Stimulated activated naive CD8-positive, alpha-beta T cell treated with anti-CD3 and anti-CD28 coated beads, Interleukin-15, amount 100 ng/mL, for 72 hours (primary cell): ENCODE results near the gene BCAM.
"Not testable (repeated sequence)": the region's sequence is repeated elsewhere in the genome, so short reads cannot be mapped to it uniquely, and the experiment has no call there.

Experiments used
- ATAC-seq: fragments of 150-1000 bp; cut with Tn5 transposase; 2 replicates; pipeline ENCODE4 v1.10.0; 2021; ENCODE audit warnings: mild to moderate bottlenecking, moderate library complexity
- DNase-seq, 2 donors: peaks; one replicate each; pipeline ENCODE4 v3.0.0; 2021 to 2022
- H3K27ac Mint-ChIP-seq, 2 donors: one replicate each; pipeline ENCODE4 v1.8.0; 2022; ENCODE audit warnings: mild to moderate bottlenecking in 2 of 2, mixed read lengths in 2 of 2, moderate library complexity in 2 of 2
- H3K27me3 Mint-ChIP-seq: one replicate; pipeline ENCODE4 v1.8.0; 2022; ENCODE audit warnings: mixed read lengths
- H3K4me1 Mint-ChIP-seq: one replicate; pipeline ENCODE4 v1.8.0; 2022; ENCODE audit warnings: mild to moderate bottlenecking, mixed read lengths
- H3K4me3 Mint-ChIP-seq, 2 donors: one replicate each; pipeline ENCODE4 v1.8.0; 2022; ENCODE audit warnings: mild to moderate bottlenecking in 2 of 2, mixed read lengths in 2 of 2, moderate library complexity in 1 of 2
- H3K9me3 Mint-ChIP-seq, 2 donors: one replicate each; pipeline ENCODE4 v1.8.0; 2022; ENCODE audit warnings: mixed read lengths in 2 of 2

Gene BCAM

GRCh38 chr19:44820648-44821609, 12.0 kb downstream of the BCAM start:
- ATAC-seq (no peak), DNase-seq (no peak)
- no peaks in the 10 kb centered on the region for H3K27me3 Mint-ChIP-seq

GRCh38 chr19:44822177-44822576, 13.3 kb downstream of the BCAM start:
- ATAC-seq (no peak), DNase-seq (no peak)
- no peak overlapping the region for H3K4me3 Mint-ChIP-seq
- H3K27ac Mint-ChIP-seq, result no peak overlapping the region
- H3K4me1 Mint-ChIP-seq, result no peaks in the 10 kb centered on the region
- no peaks in the 10 kb centered on the region for H3K9me3 Mint-ChIP-seq
- peaks cover 3% of the 10 kb centered on the region for H3K27me3 Mint-ChIP-seq

More at GRCh38 chr19:44820648-44821609, 12.0 kb downstream of the BCAM start:
- H3K4me3 Mint-ChIP-seq, result no peak overlapping the region
- H3K27ac Mint-ChIP-seq, result no peak overlapping the region
- H3K9me3 Mint-ChIP-seq, result no peaks in the 10 kb centered on the region
- no peaks in the 10 kb centered on the region for H3K4me1 Mint-ChIP-seq

GRCh38 chr19:44822670-44823372, 13.9 kb downstream of the BCAM start:
- Mint-ChIP-seq H3K27ac (peak overlapping the region; percentile 42 to 61), H3K4me1 (no peaks in the 10 kb centered on the region), H3K27me3 (peaks cover 7% of the 10 kb centered on the region), H3K4me3 (no peak overlapping the region), H3K9me3 (no peaks in the 10 kb centered on the region)
- DNase-seq (no peak), ATAC-seq (no peak)

GRCh38 chr19:44823373-44823698, 14.4 kb downstream of the BCAM start:
- Mint-ChIP-seq H3K4me1 (no peaks in the 10 kb centered on the region), H3K27me3 (peaks cover 7% of the 10 kb centered on the region), H3K4me3 (no peak overlapping the region), H3K27ac (no peak overlapping the region), H3K9me3 (no peaks in the 10 kb centered on the region)
- ATAC-seq (no peak), DNase-seq (no peak)

GRCh38 chr19:44824761-44825160, 15.9 kb downstream of the BCAM start:
- no peak overlapping the region for H3K4me3 Mint-ChIP-seq

GRCh38 chr19:44832875-44833274, 24.0 kb downstream of the BCAM start:
- not testable (repeated sequence) for H3K4me3 Mint-ChIP-seq, DNase-seq, H3K27me3 Mint-ChIP-seq, H3K9me3 Mint-ChIP-seq, H3K4me1 Mint-ChIP-seq, H3K27ac Mint-ChIP-seq, ATAC-seq

More at GRCh38 chr19:44824761-44825160, 15.9 kb downstream of the BCAM start:
- H3K9me3 Mint-ChIP-seq, result no peaks in the 10 kb centered on the region
- peaks cover 7% of the 10 kb centered on the region for H3K27me3 Mint-ChIP-seq
- H3K27ac Mint-ChIP-seq, result no peak overlapping the region
- ATAC-seq, result no peak
- no peaks in the 10 kb centered on the region for H3K4me1 Mint-ChIP-seq
- no peak for DNase-seq

GRCh38 chr19:44834399-44834798, 25.5 kb downstream of the BCAM start:
- not testable (repeated sequence) for H3K4me1 Mint-ChIP-seq, H3K27me3 Mint-ChIP-seq, DNase-seq, H3K27ac Mint-ChIP-seq, ATAC-seq, H3K4me3 Mint-ChIP-seq, H3K9me3 Mint-ChIP-seq

GRCh38 chr19:44839276-44839675, 30.4 kb downstream of the BCAM start:
- ATAC-seq (no peak), DNase-seq (no peak)
- Mint-ChIP-seq H3K27ac (no peak overlapping the region), H3K27me3 (no peaks in the 10 kb centered on the region), H3K9me3 (no peaks in the 10 kb centered on the region), H3K4me1 (peaks cover 11% of the 10 kb centered on the region), H3K4me3 (no peak overlapping the region)

- Mint-ChIP-seq H3K9me3 (no peaks in the 10 kb centered on the region), H3K4me3 (no peak overlapping the region), H3K4me1 (peaks cover 24% of the 10 kb centered on the region), H3K27me3 (peaks cover 12% of the 10 kb centered on the region), H3K27ac (no peak overlapping the region)
- DNase-seq (no peak), ATAC-seq (no peak)
Measured at GRCh38 chr19:44840811-44841210, 31.9 kb downstream of the BCAM start.

- DNase-seq (no peak), ATAC-seq (no peak)
- Mint-ChIP-seq H3K27me3 (peaks cover 14% of the 10 kb centered on the region), H3K27ac (no peak overlapping the region), H3K4me1 (peaks cover 25% of the 10 kb centered on the region), H3K4me3 (no peak overlapping the region), H3K9me3 (no peaks in the 10 kb centered on the region)
Measured at GRCh38 chr19:44841231-44841630, 32.3 kb downstream of the BCAM start.

GRCh38 chr19:44845286-44845611, 36.3 kb downstream of the BCAM start:
- ATAC-seq (no peak), DNase-seq (no peak)
- Mint-ChIP-seq H3K4me1 (peaks cover 43% of the 10 kb centered on the region), H3K9me3 (no peaks in the 10 kb centered on the region), H3K4me3 (peak overlapping the region; percentile 91), H3K27me3 (peaks cover 47% of the 10 kb centered on the region), H3K27ac (no peak overlapping the region)

- Mint-ChIP-seq H3K9me3 (no peaks in the 10 kb centered on the region), H3K27ac (peak within 1 kb of the TSS; percentile 85), H3K27me3 (peaks cover 47% of the 10 kb centered on the region), H3K4me1 (peaks cover 43% of the 10 kb centered on the region), H3K4me3 (peak within 1 kb of the TSS; percentile 91)
- ATAC-seq (peak; percentile 78), DNase-seq (peak; percentile 92 to 93)
Measured at GRCh38 chr19:44845612-44846454, 36.9 kb downstream of the BCAM start, which contains the start of gene NECTIN2. NECTIN2 (plus strand) TSS chr19:44846297; CDS start chr19:44846526, 229 bp downstream.

GRCh38 chr19:44846455-44847143, 37.7 kb downstream of the BCAM start:
- Mint-ChIP-seq H3K4me1 (peaks cover 35% of the 10 kb centered on the region), H3K27me3 (peaks cover 54% of the 10 kb centered on the region), H3K27ac (peak overlapping the region; percentile 15 to 85), H3K9me3 (no peaks in the 10 kb centered on the region), H3K4me3 (peak overlapping the region; percentile 91)
- ATAC-seq, result no peak
- no peak for DNase-seq

GRCh38 chr19:44847144-44848035, 38.5 kb downstream of the BCAM start:
- Mint-ChIP-seq H3K4me3 (peak overlapping the region; percentile 79 to 81), H3K9me3 (no peaks in the 10 kb centered on the region), H3K27ac (peak overlapping the region in 1 of 2 donors; percentile 75), H3K27me3 (peaks cover 62% of the 10 kb centered on the region), H3K4me1 (peaks cover 31% of the 10 kb centered on the region)
- ATAC-seq (no peak), DNase-seq (no peak)
